Keratinocyte (primary cell): ENCODE data around the gene MISP.

ENCODE experiments used
- CTCF ChIP-seq, 3 experiments: IDR thresholded peaks in 1 of 3; conservative IDR thresholded peaks in 1 of 3; optimal IDR thresholded peaks in 1 of 3; 2 replicates in 2 of 3; 3 replicates in 1 of 3; pipeline versions ENCODE3 to v1.5.1; 2011; ENCODE audit warnings: low read length in 3 of 3, mild to moderate bottlenecking in 3 of 3, moderate library complexity in 2 of 3, control low read depth in 1 of 3, inconsistent platforms in 1 of 3; ENCODE audit not compliant: insufficient read depth in 2 of 3; ENCODE audit errors: extremely low read depth in 1 of 3
- EZH2 ChIP-seq: IDR thresholded peaks from one replicate; pipeline ENCODE4 v1.6.1; 2012; ENCODE audit warnings: inconsistent platforms, mild to moderate bottlenecking, low read length, moderate library complexity

- TF ChIP-seq CTCF (optimal IDR thresholded peaks at IDR 0.05 in 1 of 3, IDR thresholded peaks at IDR 0.05 in 1 of 3, conservative IDR thresholded peaks at IDR 0.05 in 1 of 3; ENCODE audit: extremely low read depth in 1 of 3, insufficient read depth in 2 of 3, low read length in 3 of 3) = no peak
- no peak for TF ChIP-seq EZH2
Measured at GRCh38 chr19:801861-802497, 51.1 kb downstream of the MISP start.
